ENCODE measurements around the gene WWOX. TPM values are rescaled to one million over a fixed set of nuclear protein-coding genes. Genes with fewer than 3 reads are reported as not detected.

Gene WWOX
- total RNA-seq, 2 donors from 2014 or later, result 30.0 to 35.4 TPM

DNA sequence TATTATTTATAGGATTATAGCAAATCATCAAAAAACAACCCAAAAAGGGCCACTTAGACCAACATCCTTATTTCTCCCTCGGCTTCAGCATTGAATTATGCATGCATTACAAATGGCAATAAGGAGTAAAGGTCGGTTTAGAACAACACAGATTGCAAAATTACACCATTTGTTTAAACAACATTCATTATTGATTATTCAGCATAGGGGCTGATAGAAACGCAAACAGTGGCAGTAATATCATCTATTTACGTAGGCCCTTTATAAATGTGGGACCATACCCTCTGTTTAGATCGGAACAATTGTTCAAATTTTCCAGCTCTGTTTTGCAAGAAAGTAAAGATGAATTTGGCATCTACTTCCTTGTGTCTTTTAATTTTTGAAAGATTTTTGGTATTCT is 153.3 kb downstream of the WWOX start:
- H3K27me3 Mint-ChIP-seq (ENCODE audit: insufficient read depth), result peaks cover under 1% of the 10 kb centered on the region
- H3K4me3 Mint-ChIP-seq, result no peak overlapping the region
- H3K36me3 Mint-ChIP-seq (ENCODE audit: low read depth), result no peaks in the 10 kb centered on the region
- Histone ChIP-seq H3K36me3 (ENCODE audit: control insufficient read depth, insufficient read depth, low read length) (no peaks in the 10 kb centered on the region), H3K27me3 (ENCODE audit: control insufficient read depth, insufficient read depth, low read length, poor library complexity, severe bottlenecking) (no peaks in the 10 kb centered on the region), H3K9me3 (ENCODE audit: control insufficient read depth, low read length) (no peaks in the 10 kb centered on the region), H3K27ac (ENCODE audit: low read depth, low read length) (no peak overlapping the region), H3K9ac (ENCODE audit: extremely low read depth, low read length, poor library complexity, severe bottlenecking) (no peak overlapping the region), H3K4me3 (ENCODE audit: low read length) (no peak overlapping the region), H3K4me1 (ENCODE audit: control insufficient read depth, insufficient read depth, low read length) (peaks cover 12% of the 10 kb centered on the region)
- TF ChIP-seq, protein P1, sequence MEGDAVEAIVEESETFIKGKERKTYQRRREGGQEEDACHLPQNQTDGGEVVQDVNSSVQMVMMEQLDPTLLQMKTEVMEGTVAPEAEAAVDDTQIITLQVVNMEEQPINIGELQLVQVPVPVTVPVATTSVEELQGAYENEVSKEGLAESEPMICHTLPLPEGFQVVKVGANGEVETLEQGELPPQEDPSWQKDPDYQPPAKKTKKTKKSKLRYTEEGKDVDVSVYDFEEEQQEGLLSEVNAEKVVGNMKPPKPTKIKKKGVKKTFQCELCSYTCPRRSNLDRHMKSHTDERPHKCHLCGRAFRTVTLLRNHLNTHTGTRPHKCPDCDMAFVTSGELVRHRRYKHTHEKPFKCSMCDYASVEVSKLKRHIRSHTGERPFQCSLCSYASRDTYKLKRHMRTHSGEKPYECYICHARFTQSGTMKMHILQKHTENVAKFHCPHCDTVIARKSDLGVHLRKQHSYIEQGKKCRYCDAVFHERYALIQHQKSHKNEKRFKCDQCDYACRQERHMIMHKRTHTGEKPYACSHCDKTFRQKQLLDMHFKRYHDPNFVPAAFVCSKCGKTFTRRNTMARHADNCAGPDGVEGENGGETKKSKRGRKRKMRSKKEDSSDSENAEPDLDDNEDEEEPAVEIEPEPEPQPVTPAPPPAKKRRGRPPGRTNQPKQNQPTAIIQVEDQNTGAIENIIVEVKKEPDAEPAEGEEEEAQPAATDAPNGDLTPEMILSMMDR (conservative IDR thresholded peaks at IDR 0.05), result no peak
- WGBS, 2 experiments (ENCODE audit: insufficient coverage in 1 of 2, insufficient read length in 1 of 2), result 91 to 96% methylated on average over 5 of the region's 5 CpGs
- no peaks in the 10 kb centered on the region for H3K9me3 Mint-ChIP-seq
- H3K4me1 Mint-ChIP-seq, result peaks cover 22% of the 10 kb centered on the region
- H3K27ac Mint-ChIP-seq, result no peak overlapping the region
- DNase-seq, result no peak

DNA sequence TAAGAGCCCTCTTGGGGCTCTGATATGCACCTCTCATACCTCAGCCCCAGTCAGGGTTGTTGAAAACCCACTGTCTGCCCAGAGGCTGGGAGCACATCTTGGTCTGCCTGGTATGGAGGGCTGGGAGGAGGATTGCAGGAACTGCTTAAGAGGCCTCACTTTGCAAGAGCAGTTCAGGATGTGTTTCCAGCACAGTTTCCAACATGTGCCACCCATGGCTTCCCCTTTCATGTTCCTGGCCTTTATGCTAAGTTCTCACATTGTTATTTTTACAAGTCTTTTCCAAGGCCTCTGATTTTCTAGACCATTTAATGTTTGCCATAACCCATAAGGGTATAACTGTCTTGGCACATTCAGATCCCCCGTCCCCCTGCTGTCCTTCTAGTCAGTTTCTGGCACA is 155.4 kb downstream of the WWOX start:
- no peak for DNase-seq
- Mint-ChIP-seq H3K27ac (no peak overlapping the region), H3K4me1 (peaks cover 27% of the 10 kb centered on the region), H3K36me3 (ENCODE audit: low read depth) (no peaks in the 10 kb centered on the region), H3K9me3 (no peaks in the 10 kb centered on the region), H3K4me3 (no peak overlapping the region), H3K27me3 (ENCODE audit: insufficient read depth) (no peaks in the 10 kb centered on the region)
- TF ChIP-seq, protein P1 (conservative IDR thresholded peaks at IDR 0.05), result no peak
- no peaks in the 10 kb centered on the region for H3K36me3 ChIP-seq (ENCODE audit: control insufficient read depth, insufficient read depth, low read length)
- no peaks in the 10 kb centered on the region for H3K27me3 ChIP-seq (ENCODE audit: control insufficient read depth, insufficient read depth, low read length, poor library complexity, severe bottlenecking)
- 98% methylated on average over 1 of the region's 1 CpG; no CpG with 5 or more reads in 1 of the 2 experiments for WGBS, 2 experiments (ENCODE audit: insufficient coverage in 1 of 2, insufficient read length in 1 of 2)
- H3K4me3 ChIP-seq (ENCODE audit: low read length), result no peak overlapping the region
- H3K4me1 ChIP-seq (ENCODE audit: control insufficient read depth, insufficient read depth, low read length), result peaks cover 16% of the 10 kb centered on the region
- H3K9ac ChIP-seq (ENCODE audit: extremely low read depth, low read length, poor library complexity, severe bottlenecking), result no peak overlapping the region
- no peaks in the 10 kb centered on the region for H3K9me3 ChIP-seq (ENCODE audit: control insufficient read depth, low read length)
- H3K27ac ChIP-seq (ENCODE audit: low read depth, low read length), result no peak overlapping the region

GRCh38 chr16:78256686-78257375 is 157.4 kb downstream of the WWOX start:
- Histone ChIP-seq H3K27ac (ENCODE audit: low read depth, low read length) (no peak overlapping the region), H3K36me3 (ENCODE audit: control insufficient read depth, insufficient read depth, low read length) (no peaks in the 10 kb centered on the region), H3K9me3 (ENCODE audit: control insufficient read depth, low read length) (no peaks in the 10 kb centered on the region), H3K27me3 (ENCODE audit: control insufficient read depth, insufficient read depth, low read length, poor library complexity, severe bottlenecking) (no peaks in the 10 kb centered on the region), H3K9ac (ENCODE audit: extremely low read depth, low read length, poor library complexity, severe bottlenecking) (no peak overlapping the region), H3K4me3 (ENCODE audit: low read length) (peak overlapping the region; percentile 1), H3K4me1 (ENCODE audit: control insufficient read depth, insufficient read depth, low read length) (peaks cover 16% of the 10 kb centered on the region)
- H3K4me1 Mint-ChIP-seq, result peaks cover 31% of the 10 kb centered on the region
- no peak for DNase-seq
- H3K36me3 Mint-ChIP-seq (ENCODE audit: low read depth), result no peaks in the 10 kb centered on the region
- 85 to 88% methylated on average over 1 to 7 of the region's 7 CpGs for WGBS, 2 experiments (ENCODE audit: insufficient coverage in 1 of 2, insufficient read length in 1 of 2)
- H3K9me3 Mint-ChIP-seq, result no peaks in the 10 kb centered on the region
- no peak overlapping the region for H3K27ac Mint-ChIP-seq
- H3K27me3 Mint-ChIP-seq (ENCODE audit: insufficient read depth), result no peaks in the 10 kb centered on the region
- TF ChIP-seq, protein P1 (conservative IDR thresholded peaks at IDR 0.05), result no peak
- peak overlapping the region; percentile 21 for H3K4me3 Mint-ChIP-seq

Measured in endodermal cell (in vitro differentiated cells).